ENCODE results near the gene KSR1. TPM values are rescaled to one million over a fixed set of nuclear protein-coding genes. Genes with fewer than 3 reads are reported as not detected.

The KSR1 gene
- total and polyA plus RNA-seq, 9 of the 15 experiments (the other 6 are each of a cell fraction or from before 2014, with no cell fraction given) = 1.4 to 51.7 (median 18.4) TPM

- TF ChIP-seq UBTF (IDR thresholded peaks at IDR 0.05; ENCODE audit: borderline replicate concordance in 1 of 2, low read depth in 2 of 2, low read length in 2 of 2) = peak in 1 of 2 experiments; percentile 62; a peak in 1 of 4 replicates
- peak; percentile 47 to 71; a peak in 3 of 4 replicates for TF ChIP-seq MNT (conservative IDR thresholded peaks at IDR 0.05)
- TF ChIP-seq ZNF121 (CRISPR knock-in tag; conservative IDR thresholded peaks at IDR 0.05) = no peak
- TF ChIP-seq LCOR (CRISPR knock-in tag; IDR thresholded peaks at IDR 0.05) = no peak; the same call in 1 of the 2 replicates
- no peak for TF ChIP-seq MBD1 (CRISPR knock-in tag; IDR thresholded peaks at IDR 0.05)
- no peak for TF ChIP-seq HOXB6 (CRISPR knock-in tag; IDR thresholded peaks at IDR 0.05; ENCODE audit: borderline replicate concordance)
- no peak for TF ChIP-seq YBX1 (IDR thresholded peaks at IDR 0.05)
- no peak for TF ChIP-seq ZKSCAN3 (CRISPR knock-in tag; IDR thresholded peaks at IDR 0.05)
- TF ChIP-seq ARID4B (CRISPR knock-in tag; IDR thresholded peaks at IDR 0.05) = no peak
- TF ChIP-seq CSDE1 (IDR thresholded peaks at IDR 0.05) = no peak
- peak; percentile 76 for TF ChIP-seq POLR2AphosphoS5 (IDR thresholded peaks at IDR 0.05; ENCODE audit: control insufficient read depth, insufficient read depth, low read depth, low read length)
- no peak for TF ChIP-seq HMG20A (CRISPR knock-in tag; conservative IDR thresholded peaks at IDR 0.05)
- no peak for TF ChIP-seq ZBTB1 (CRISPR knock-in tag; IDR thresholded peaks at IDR 0.05; ENCODE audit: borderline replicate concordance, low read depth)
- no peak for TF ChIP-seq ZNF586 (CRISPR knock-in tag; conservative IDR thresholded peaks at IDR 0.05)
- TF ChIP-seq HNRNPK (IDR thresholded peaks at IDR 0.05; ENCODE audit: low read depth, low read length, poor library complexity, severe bottlenecking) = no peak
- no peak for TF ChIP-seq E2F5 (CRISPR knock-in tag; IDR thresholded peaks at IDR 0.05)
- TF ChIP-seq NCOR1 (IDR thresholded peaks at IDR 0.05) = peak; percentile 94
These were observed 117.8 kb downstream of the KSR1 start (continued) for GRCh38 chr17:27573971-27574525.
